ENCODE results near the gene FOXI3. TPM values are rescaled to one million over a fixed set of nuclear protein-coding genes. Genes with fewer than 3 reads are reported as not detected.
"Not testable (repeated sequence)": the region's sequence is repeated elsewhere in the genome, so short reads cannot be mapped to it uniquely, and the experiment has no call there.

The FOXI3 gene
- total RNA-seq, 1 experiment from 2014 or later, result not detected

- H3K27me3 ChIP-seq, result 0 out of 2 replicates have a peak, but pooled peaks cover 5% of the 10 kb centered on the region
Measured at GRCh38 chr2:88451811-88452564, 505 bp downstream of the FOXI3 start.

GRCh38 chr2:88450925-88451810 is 1.3 kb downstream of the FOXI3 start:
- DNase-seq, result no peak
- H3K36me3 ChIP-seq, result no peaks in the 10 kb centered on the region
- H3K9me3 ChIP-seq (replicated peaks), result no peaks in the 10 kb centered on the region
- H3K27ac ChIP-seq, result no peak overlapping the region
- no peaks in the 10 kb centered on the region for H3K4me1 ChIP-seq
- 0 out of 2 replicates have a peak, but pooled peaks cover 5% of the 10 kb centered on the region for H3K27me3 ChIP-seq
- H3K4me3 ChIP-seq, result no peak overlapping the region

More at GRCh38 chr2:88451811-88452564, 505 bp downstream of the FOXI3 start:
- no peak overlapping the region for H3K27ac ChIP-seq
- no peaks in the 10 kb centered on the region for H3K9me3 ChIP-seq (replicated peaks)
- no peaks in the 10 kb centered on the region for H3K4me1 ChIP-seq
- no peaks in the 10 kb centered on the region for H3K36me3 ChIP-seq
- H3K4me3 ChIP-seq, result no peak overlapping the region
- no peak for DNase-seq

GRCh38 chr2:88450186-88450585 is 2.3 kb downstream of the FOXI3 start:
- no peak for DNase-seq
- no peaks in the 10 kb centered on the region for H3K9me3 ChIP-seq (replicated peaks)
- H3K27ac ChIP-seq, result no peak overlapping the region
- H3K4me3 ChIP-seq, result no peak overlapping the region
- H3K27me3 ChIP-seq, result 0 out of 2 replicates have a peak, but pooled peaks cover 5% of the 10 kb centered on the region
- no peaks in the 10 kb centered on the region for H3K4me1 ChIP-seq
- no peaks in the 10 kb centered on the region for H3K36me3 ChIP-seq

GRCh38 chr2:88448248-88448647 is 4.2 kb downstream of the FOXI3 start:
- Histone ChIP-seq H3K4me3 (no peak overlapping the region), H3K36me3 (no peaks in the 10 kb centered on the region), H3K9me3 (replicated peaks) (no peaks in the 10 kb centered on the region), H3K27me3 (0 out of 2 replicates have a peak, but pooled peaks cover 2% of the 10 kb centered on the region), H3K4me1 (no peaks in the 10 kb centered on the region), H3K27ac (no peak overlapping the region)
- no peak for DNase-seq

- Histone ChIP-seq H3K9me3 (replicated peaks) (no peaks in the 10 kb centered on the region), H3K4me1 (no peaks in the 10 kb centered on the region), H3K27ac (no peak overlapping the region), H3K27me3 (0 out of 2 replicates have a peak, but pooled peaks cover 5% of the 10 kb centered on the region), H3K4me3 (no peak overlapping the region), H3K36me3 (no peaks in the 10 kb centered on the region)
- no peak for DNase-seq
Measured at GRCh38 chr2:88443353-88443938, 9.0 kb downstream of the FOXI3 start.

GRCh38 chr2:88442473-88442872 is 10.0 kb downstream of the FOXI3 start:
- H3K27me3 ChIP-seq, result 0 out of 2 replicates have a peak, but pooled peaks cover 5% of the 10 kb centered on the region
- H3K4me1 ChIP-seq, result no peaks in the 10 kb centered on the region
- no peaks in the 10 kb centered on the region for H3K9me3 ChIP-seq (replicated peaks)
- no peaks in the 10 kb centered on the region for H3K36me3 ChIP-seq
- DNase-seq, result no peak
- no peak overlapping the region for H3K4me3 ChIP-seq
- no peak overlapping the region for H3K27ac ChIP-seq

GRCh38 chr2:88442061-88442460 is 10.4 kb downstream of the FOXI3 start:
- H3K4me1 ChIP-seq, result no peaks in the 10 kb centered on the region
- 0 out of 2 replicates have a peak, but pooled peaks cover 5% of the 10 kb centered on the region for H3K27me3 ChIP-seq
- H3K36me3 ChIP-seq, result no peaks in the 10 kb centered on the region
- no peak overlapping the region for H3K27ac ChIP-seq
- DNase-seq, result no peak
- H3K9me3 ChIP-seq (replicated peaks), result no peaks in the 10 kb centered on the region
- H3K4me3 ChIP-seq, result no peak overlapping the region

GRCh38 chr2:88437010-88437409 is 15.5 kb downstream of the FOXI3 start:
- H3K4me3 ChIP-seq, result no peak overlapping the region
- H3K36me3 ChIP-seq, result no peaks in the 10 kb centered on the region
- H3K27me3 ChIP-seq, result no peaks in the 10 kb centered on the region
- no peaks in the 10 kb centered on the region for H3K9me3 ChIP-seq (replicated peaks)
- H3K27ac ChIP-seq, result no peak overlapping the region
- DNase-seq, result no peak
- no peaks in the 10 kb centered on the region for H3K4me1 ChIP-seq

GRCh38 chr2:88429929-88430328 is 22.6 kb downstream of the FOXI3 start:
- Histone ChIP-seq H3K4me1 (no peaks in the 10 kb centered on the region), H3K9me3 (replicated peaks) (no peaks in the 10 kb centered on the region), H3K36me3 (no peaks in the 10 kb centered on the region), H3K4me3 (no peak overlapping the region), H3K27ac (no peak overlapping the region), H3K27me3 (no peaks in the 10 kb centered on the region)
- no peak for DNase-seq

GRCh38 chr2:88423733-88424132 is 28.8 kb downstream of the FOXI3 start:
- H3K4me1 ChIP-seq, result no peaks in the 10 kb centered on the region
- no peak for DNase-seq
- no peak overlapping the region for H3K27ac ChIP-seq
- no peak overlapping the region for H3K4me3 ChIP-seq
- no peaks in the 10 kb centered on the region for H3K9me3 ChIP-seq (replicated peaks)
- peaks cover 3% of the 10 kb centered on the region; the same call in 1 of the 2 replicates for H3K27me3 ChIP-seq
- no peaks in the 10 kb centered on the region for H3K36me3 ChIP-seq

- H3K27ac ChIP-seq; H3K4me1 ChIP-seq; H3K36me3 ChIP-seq; H3K9me3 ChIP-seq (replicated peaks); DNase-seq; H3K4me3 ChIP-seq: not testable (repeated sequence)
- H3K27me3 ChIP-seq, result peaks cover 27% of the 10 kb centered on the region
Measured at GRCh38 chr2:88419051-88419450, 33.4 kb downstream of the FOXI3 start.

GRCh38 chr2:88416016-88416663 is 36.4 kb downstream of the FOXI3 start:
- no peak overlapping the region for H3K4me3 ChIP-seq

GRCh38 chr2:88408870-88409269 is 43.6 kb downstream of the FOXI3 start:
- H3K36me3 ChIP-seq; DNase-seq; H3K4me3 ChIP-seq; H3K9me3 ChIP-seq (replicated peaks); H3K27ac ChIP-seq; H3K4me1 ChIP-seq: not testable (repeated sequence)
- peaks cover 25% of the 10 kb centered on the region; the same call in 1 of the 2 replicates for H3K27me3 ChIP-seq

More at GRCh38 chr2:88416016-88416663, 36.4 kb downstream of the FOXI3 start:
- peaks cover 36% of the 10 kb centered on the region for H3K27me3 ChIP-seq
- no peaks in the 10 kb centered on the region for H3K36me3 ChIP-seq
- no peak overlapping the region for H3K27ac ChIP-seq
- no peak for DNase-seq
- H3K9me3 ChIP-seq (replicated peaks), result no peaks in the 10 kb centered on the region
- H3K4me1 ChIP-seq, result no peaks in the 10 kb centered on the region

- H3K4me1 ChIP-seq, result no peaks in the 10 kb centered on the region
- no peak overlapping the region for H3K27ac ChIP-seq
- H3K9me3 ChIP-seq (replicated peaks), result no peaks in the 10 kb centered on the region
- H3K27me3 ChIP-seq, result peaks cover 5% of the 10 kb centered on the region; the same call in 1 of the 2 replicates
- no peaks in the 10 kb centered on the region for H3K36me3 ChIP-seq
- no peak for DNase-seq
- no peak overlapping the region for H3K4me3 ChIP-seq
Measured at GRCh38 chr2:88400037-88400767, 52.3 kb downstream of the FOXI3 start.
